ENCODE measurements around the gene IQGAP2.

The IQGAP2 gene

GRCh38 chr5:76451031-76451701 is 48.1 kb downstream of the IQGAP2 start:
- H3K36me3 ChIP-seq (ENCODE audit: insufficient read depth, low read length): no peaks in the 10 kb centered on the region
- no peak overlapping the region for H3K27ac ChIP-seq (ENCODE audit: low read depth, low read length)
- H3K4me1 ChIP-seq (ENCODE audit: control insufficient read depth, insufficient read depth, low read length, unreplicated experiment): no peaks in the 10 kb centered on the region
- H3K27me3 ChIP-seq (ENCODE audit: insufficient read depth, low read length): peaks cover 42% of the 10 kb centered on the region
- H3K79me2 ChIP-seq (ENCODE audit: control insufficient read depth, insufficient read depth, low read length, unreplicated experiment): no peaks in the 10 kb centered on the region
- H2AFZ ChIP-seq (ENCODE audit: low read length, unreplicated experiment): no peak overlapping the region
- no peak overlapping the region for H3K4me3 ChIP-seq (ENCODE audit: low read depth, low read length)

GRCh38 chr5:76455531-76456133 is 52.5 kb downstream of the IQGAP2 start:
- Histone ChIP-seq H3K4me1 (ENCODE audit: control insufficient read depth, insufficient read depth, low read length, unreplicated experiment) (no peaks in the 10 kb centered on the region), H3K36me3 (ENCODE audit: insufficient read depth, low read length) (no peaks in the 10 kb centered on the region), H2AFZ (ENCODE audit: low read length, unreplicated experiment) (no peak overlapping the region), H3K79me2 (ENCODE audit: control insufficient read depth, insufficient read depth, low read length, unreplicated experiment) (no peaks in the 10 kb centered on the region), H3K4me3 (ENCODE audit: low read depth, low read length) (no peak overlapping the region), H3K27ac (ENCODE audit: low read depth, low read length) (no peak overlapping the region), H3K27me3 (ENCODE audit: insufficient read depth, low read length) (peaks cover 28% of the 10 kb centered on the region)

- Histone ChIP-seq H3K27ac (ENCODE audit: low read depth, low read length) (no peak overlapping the region), H3K36me3 (ENCODE audit: insufficient read depth, low read length) (no peaks in the 10 kb centered on the region), H3K79me2 (ENCODE audit: control insufficient read depth, insufficient read depth, low read length, unreplicated experiment) (no peaks in the 10 kb centered on the region), H3K27me3 (ENCODE audit: insufficient read depth, low read length) (peaks cover 22% of the 10 kb centered on the region), H3K4me3 (ENCODE audit: low read depth, low read length) (no peak overlapping the region), H2AFZ (ENCODE audit: low read length, unreplicated experiment) (no peak overlapping the region), H3K4me1 (ENCODE audit: control insufficient read depth, insufficient read depth, low read length, unreplicated experiment) (no peaks in the 10 kb centered on the region)
These were observed 53.2 kb downstream of the IQGAP2 start for GRCh38 chr5:76456258-76456657.

GRCh38 chr5:76457674-76458485 is 54.8 kb downstream of the IQGAP2 start:
- no peak overlapping the region for H2AFZ ChIP-seq (ENCODE audit: low read length, unreplicated experiment)
- peaks cover 32% of the 10 kb centered on the region for H3K27me3 ChIP-seq (ENCODE audit: insufficient read depth, low read length)
- H3K4me1 ChIP-seq (ENCODE audit: control insufficient read depth, insufficient read depth, low read length, unreplicated experiment): no peaks in the 10 kb centered on the region
- H3K27ac ChIP-seq (ENCODE audit: low read depth, low read length): no peak overlapping the region
- no peak overlapping the region for H3K4me3 ChIP-seq (ENCODE audit: low read depth, low read length)
- no peaks in the 10 kb centered on the region for H3K79me2 ChIP-seq (ENCODE audit: control insufficient read depth, insufficient read depth, low read length, unreplicated experiment)
- H3K36me3 ChIP-seq (ENCODE audit: insufficient read depth, low read length): no peaks in the 10 kb centered on the region

- Histone ChIP-seq H2AFZ (ENCODE audit: low read length, unreplicated experiment) (no peak overlapping the region), H3K36me3 (ENCODE audit: insufficient read depth, low read length) (no peaks in the 10 kb centered on the region), H3K79me2 (ENCODE audit: control insufficient read depth, insufficient read depth, low read length, unreplicated experiment) (no peaks in the 10 kb centered on the region), H3K27ac (ENCODE audit: low read depth, low read length) (no peak overlapping the region), H3K4me1 (ENCODE audit: control insufficient read depth, insufficient read depth, low read length, unreplicated experiment) (no peaks in the 10 kb centered on the region), H3K27me3 (ENCODE audit: insufficient read depth, low read length) (peaks cover 31% of the 10 kb centered on the region), H3K4me3 (ENCODE audit: low read depth, low read length) (no peak overlapping the region)
These were observed 55.4 kb downstream of the IQGAP2 start for GRCh38 chr5:76458486-76458830.

- H3K79me2 ChIP-seq (ENCODE audit: control insufficient read depth, insufficient read depth, low read length, unreplicated experiment): no peaks in the 10 kb centered on the region
- no peak overlapping the region for H3K4me3 ChIP-seq (ENCODE audit: low read depth, low read length)
- H3K36me3 ChIP-seq (ENCODE audit: insufficient read depth, low read length): no peaks in the 10 kb centered on the region
- H3K27ac ChIP-seq (ENCODE audit: low read depth, low read length): no peak overlapping the region
- peaks cover 31% of the 10 kb centered on the region for H3K27me3 ChIP-seq (ENCODE audit: insufficient read depth, low read length)
- no peaks in the 10 kb centered on the region for H3K4me1 ChIP-seq (ENCODE audit: control insufficient read depth, insufficient read depth, low read length, unreplicated experiment)
- no peak overlapping the region for H2AFZ ChIP-seq (ENCODE audit: low read length, unreplicated experiment)
These were observed 57.0 kb downstream of the IQGAP2 start for GRCh38 chr5:76460104-76460503.

GRCh38 chr5:76462097-76462667 is 59.1 kb downstream of the IQGAP2 start:
- H3K36me3 ChIP-seq (ENCODE audit: insufficient read depth, low read length): no peaks in the 10 kb centered on the region
- no peaks in the 10 kb centered on the region for H3K79me2 ChIP-seq (ENCODE audit: control insufficient read depth, insufficient read depth, low read length, unreplicated experiment)
- H3K27ac ChIP-seq (ENCODE audit: low read depth, low read length): no peak overlapping the region
- H3K27me3 ChIP-seq (ENCODE audit: insufficient read depth, low read length): peaks cover 27% of the 10 kb centered on the region
- no peaks in the 10 kb centered on the region for H3K4me1 ChIP-seq (ENCODE audit: control insufficient read depth, insufficient read depth, low read length, unreplicated experiment)
- no peak overlapping the region for H3K4me3 ChIP-seq (ENCODE audit: low read depth, low read length)
- H2AFZ ChIP-seq (ENCODE audit: low read length, unreplicated experiment): no peak overlapping the region

GRCh38 chr5:76467216-76467615 is 64.1 kb downstream of the IQGAP2 start:
- Histone ChIP-seq H3K36me3 (ENCODE audit: insufficient read depth, low read length) (no peaks in the 10 kb centered on the region), H3K79me2 (ENCODE audit: control insufficient read depth, insufficient read depth, low read length, unreplicated experiment) (no peaks in the 10 kb centered on the region), H2AFZ (ENCODE audit: low read length, unreplicated experiment) (no peak overlapping the region), H3K4me1 (ENCODE audit: control insufficient read depth, insufficient read depth, low read length, unreplicated experiment) (no peaks in the 10 kb centered on the region), H3K27ac (ENCODE audit: low read depth, low read length) (no peak overlapping the region), H3K4me3 (ENCODE audit: low read depth, low read length) (no peak overlapping the region), H3K27me3 (ENCODE audit: insufficient read depth, low read length) (peaks cover 22% of the 10 kb centered on the region)

GRCh38 chr5:76468635-76469425 is 65.7 kb downstream of the IQGAP2 start:
- H3K4me3 ChIP-seq (ENCODE audit: low read depth, low read length): no peak overlapping the region
- no peaks in the 10 kb centered on the region for H3K36me3 ChIP-seq (ENCODE audit: insufficient read depth, low read length)
- no peak overlapping the region for H3K27ac ChIP-seq (ENCODE audit: low read depth, low read length)
- no peak overlapping the region for H2AFZ ChIP-seq (ENCODE audit: low read length, unreplicated experiment)
- H3K27me3 ChIP-seq (ENCODE audit: insufficient read depth, low read length): peaks cover 19% of the 10 kb centered on the region; the same call in 1 of the 2 replicates
- H3K79me2 ChIP-seq (ENCODE audit: control insufficient read depth, insufficient read depth, low read length, unreplicated experiment): no peaks in the 10 kb centered on the region
- H3K4me1 ChIP-seq (ENCODE audit: control insufficient read depth, insufficient read depth, low read length, unreplicated experiment): no peaks in the 10 kb centered on the region

- no peaks in the 10 kb centered on the region for H3K4me1 ChIP-seq (ENCODE audit: control insufficient read depth, insufficient read depth, low read length, unreplicated experiment)
- H3K36me3 ChIP-seq (ENCODE audit: insufficient read depth, low read length): no peaks in the 10 kb centered on the region
- no peaks in the 10 kb centered on the region for H3K79me2 ChIP-seq (ENCODE audit: control insufficient read depth, insufficient read depth, low read length, unreplicated experiment)
- H3K4me3 ChIP-seq (ENCODE audit: low read depth, low read length): no peak overlapping the region
- peaks cover 17% of the 10 kb centered on the region; the same call in 1 of the 2 replicates for H3K27me3 ChIP-seq (ENCODE audit: insufficient read depth, low read length)
- H3K27ac ChIP-seq (ENCODE audit: low read depth, low read length): no peak overlapping the region
- H2AFZ ChIP-seq (ENCODE audit: low read length, unreplicated experiment): no peak overlapping the region
These were observed 66.7 kb downstream of the IQGAP2 start for GRCh38 chr5:76469656-76470290.

Measured in ACC112 (cell line).